Measurements from ENCODE around the gene DDX10.
A peak's percentile ranks its signal among the peaks of the same experiment; 100 is the strongest.
"Not testable (repeated sequence)": the region's sequence is repeated elsewhere in the genome, so short reads cannot be mapped to it uniquely, and the experiment has no call there.

The DDX10 gene

GRCh38 chr11:108774037-108774730 is 109.3 kb downstream of the DDX10 start:
- peak; percentile 48 to 53 for DNase-seq (ENCODE audit: low read depth in 2 of 2)

- DNase-seq (ENCODE audit: low read depth in 2 of 2): no peak
Measured at GRCh38 chr11:108775324-108775723, 110.5 kb downstream of the DDX10 start.

GRCh38 chr11:108779147-108779546 is 114.3 kb downstream of the DDX10 start:
- not testable (repeated sequence) for DNase-seq (ENCODE audit: low read depth in 2 of 2)

DNA sequence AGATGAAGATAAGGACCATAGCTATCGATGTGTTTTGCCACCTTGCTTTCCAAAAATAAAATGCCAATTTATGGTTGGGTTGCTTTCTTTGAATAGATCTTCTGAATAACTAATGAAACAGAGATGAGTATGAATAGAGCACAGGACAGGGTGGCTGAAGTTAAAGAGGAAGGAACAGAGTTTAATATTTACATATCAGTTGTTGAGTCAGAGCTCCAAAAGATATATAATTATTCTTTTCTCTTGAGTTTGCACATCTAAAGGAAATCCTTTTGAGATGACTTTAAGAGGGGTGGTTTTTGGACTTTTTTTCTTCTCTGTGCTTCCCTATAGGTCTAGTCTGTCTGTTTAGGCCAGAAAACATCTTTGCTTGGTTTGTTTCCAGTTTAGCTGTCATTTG is 115.2 kb downstream of the DDX10 start:
- DNase-seq (ENCODE audit: low read depth in 2 of 2): no peak

DNA sequence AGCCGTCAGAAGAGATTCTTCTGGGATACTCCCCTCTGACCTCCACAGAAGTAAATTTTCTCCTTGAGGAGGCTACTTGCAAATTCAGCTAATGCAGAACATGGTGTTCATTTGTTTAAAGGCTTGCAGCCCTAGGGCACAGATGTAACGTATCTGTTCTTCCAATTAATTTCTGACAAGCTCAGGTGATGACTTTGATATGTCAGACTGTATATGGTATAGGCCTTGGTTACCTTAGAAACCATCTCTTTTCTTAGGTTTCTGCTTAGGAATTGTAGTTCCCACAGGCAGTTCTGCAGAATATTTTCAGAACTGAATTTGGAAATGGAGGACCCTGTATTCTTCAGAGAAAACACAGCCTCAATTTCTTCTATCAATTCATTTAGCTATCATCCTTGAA is 117.1 kb downstream of the DDX10 start:
- DNase-seq (ENCODE audit: low read depth in 2 of 2): no peak

DNA sequence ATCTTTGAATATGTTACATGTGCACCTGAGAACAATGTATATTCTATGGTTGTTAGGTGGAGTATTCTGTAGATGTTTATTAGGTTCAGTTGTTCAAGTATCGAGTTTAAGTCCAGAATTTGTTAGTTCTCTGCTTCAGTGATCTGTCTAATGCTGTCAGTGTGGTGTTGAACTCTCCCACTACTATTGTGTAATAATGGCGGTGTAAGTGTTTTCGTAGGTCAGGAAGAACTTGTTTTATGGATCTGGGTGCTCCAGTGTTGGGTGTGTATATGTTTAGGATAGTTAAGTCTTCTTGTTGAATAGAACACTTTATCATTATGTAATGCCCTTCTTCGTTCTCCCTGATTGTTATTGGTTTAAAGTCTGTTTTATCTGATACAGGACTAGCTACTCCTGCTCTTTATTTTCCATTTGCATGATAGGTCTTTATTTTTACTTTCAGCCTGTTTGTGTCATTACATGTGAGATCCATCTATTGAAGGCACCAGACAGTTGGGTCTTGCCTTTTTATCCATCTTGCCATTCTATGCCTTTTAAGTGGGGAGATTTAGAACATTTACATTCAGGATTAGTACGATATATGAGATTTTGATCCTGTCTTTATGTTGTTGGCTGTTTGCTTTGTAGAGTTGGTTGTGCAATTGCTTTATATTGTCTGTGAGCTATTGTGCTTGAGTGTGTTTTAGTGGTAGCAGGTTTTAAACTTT is 121.6 kb downstream of the DDX10 start:
- DNase-seq (ENCODE audit: low read depth in 2 of 2): no peak

DNA sequence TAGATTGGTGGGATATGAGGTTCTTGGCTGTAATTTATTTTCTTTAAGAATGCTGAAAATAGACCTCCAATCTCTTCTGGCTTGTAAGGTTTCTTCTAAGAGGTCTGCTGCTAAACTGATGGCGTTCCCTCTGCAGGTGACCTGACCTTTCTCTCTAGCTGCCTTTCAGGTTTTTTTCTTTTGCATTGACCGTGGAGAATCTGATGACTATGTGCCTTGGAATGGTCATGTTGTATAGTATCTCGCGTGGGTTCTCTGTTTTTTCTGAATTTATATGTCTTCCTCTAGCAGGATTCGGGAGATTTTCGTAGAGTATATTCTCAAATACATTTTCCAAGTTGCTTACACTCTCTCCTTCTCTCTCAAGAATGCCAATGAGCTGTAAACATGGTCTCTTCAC is 122.2 kb downstream of the DDX10 start:
- DNase-seq (ENCODE audit: low read depth in 2 of 2): no peak

GRCh38 chr11:108788565-108789199 is 123.8 kb downstream of the DDX10 start:
- peak; percentile 28 to 32 for DNase-seq (ENCODE audit: low read depth in 2 of 2)

GRCh38 chr11:108790501-108791299 is 125.8 kb downstream of the DDX10 start:
- DNase-seq (ENCODE audit: low read depth in 2 of 2): no peak

- no peak for DNase-seq (ENCODE audit: low read depth in 2 of 2)
Measured at GRCh38 chr11:108793138-108793537, 128.3 kb downstream of the DDX10 start.

DNA sequence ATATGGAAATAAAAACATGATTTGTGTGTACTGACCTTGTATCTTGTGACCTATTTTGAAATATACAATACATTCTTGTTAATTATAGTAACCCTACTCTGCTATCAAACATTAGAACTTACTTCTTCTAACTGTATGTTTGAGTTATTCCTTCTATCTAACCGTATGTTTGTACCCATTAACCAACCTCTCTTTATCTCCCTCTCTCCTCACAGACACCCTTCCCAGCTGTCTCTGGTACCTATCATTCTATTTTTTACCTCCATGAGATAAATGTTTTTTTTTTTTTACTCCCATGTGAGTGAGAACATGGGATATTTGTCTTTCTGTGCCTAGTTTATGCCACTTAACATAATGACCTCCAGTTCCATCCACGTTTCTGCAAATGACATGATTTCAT is 128.7 kb downstream of the DDX10 start:
- no peak for DNase-seq (ENCODE audit: low read depth in 2 of 2)

DNA sequence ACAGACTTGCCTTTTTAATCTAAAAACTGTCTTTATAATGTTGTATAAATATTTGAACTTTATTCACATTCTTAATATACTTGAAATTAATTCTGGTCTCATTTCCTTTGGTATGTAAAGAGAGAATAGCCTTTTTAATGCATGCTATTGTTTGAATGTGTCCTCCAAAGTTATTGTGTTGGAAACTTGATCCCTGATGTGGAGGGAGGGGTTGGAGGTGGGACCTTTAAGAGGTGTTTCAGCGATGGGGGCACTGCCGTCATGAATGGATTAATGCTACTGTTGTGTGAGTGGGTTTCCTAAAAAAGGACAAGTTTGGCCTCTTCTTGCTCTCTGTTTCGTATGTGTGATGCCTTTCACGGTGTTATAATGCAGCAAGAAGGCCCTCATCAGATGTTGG is 131.7 kb downstream of the DDX10 start:
- no peak for DNase-seq (ENCODE audit: low read depth in 2 of 2)

DNA sequence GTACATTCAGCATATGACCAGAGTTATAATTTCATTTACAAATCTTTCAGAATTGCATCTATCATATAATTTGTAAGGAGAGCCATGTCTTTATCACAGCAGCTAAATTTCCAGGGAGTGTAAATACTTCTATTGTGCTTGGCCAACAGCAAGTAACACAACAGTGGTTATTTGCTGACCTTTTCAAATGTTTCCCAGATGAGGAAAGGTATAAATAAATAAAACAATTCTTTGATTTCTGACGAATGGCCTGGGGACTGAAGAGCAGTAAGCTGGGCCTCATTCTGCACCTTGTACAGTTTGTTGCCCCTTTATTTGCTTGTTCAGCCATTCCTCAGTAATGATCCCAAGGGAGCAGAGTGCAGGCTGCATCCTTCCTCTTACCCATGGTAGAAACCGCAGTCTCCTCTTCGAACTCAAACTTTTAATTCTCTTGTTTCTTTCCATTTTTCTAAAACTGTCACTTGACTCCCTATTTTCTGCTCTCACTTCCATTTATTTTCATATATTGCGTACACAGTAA is 132.8 kb downstream of the DDX10 start:
- no peak for DNase-seq (ENCODE audit: low read depth in 2 of 2)

DNA sequence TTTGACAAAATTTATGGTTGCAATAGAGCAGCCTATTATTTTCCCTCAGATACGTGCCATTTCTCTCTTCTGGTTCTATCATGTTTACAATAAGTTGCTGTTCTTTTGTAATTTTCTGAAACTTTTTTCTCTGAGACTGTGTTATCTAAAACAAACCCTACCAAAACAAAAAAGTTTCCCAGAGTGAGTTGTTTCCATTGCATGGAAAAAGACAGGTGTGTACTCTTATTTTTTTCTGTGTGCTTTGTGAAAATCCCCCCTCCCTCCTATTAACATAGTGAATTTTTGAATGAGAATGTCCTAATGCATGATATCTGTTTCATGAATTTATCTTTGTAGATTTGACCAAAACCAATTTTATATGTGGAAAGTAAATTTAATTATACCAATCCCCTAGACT is 137.6 kb downstream of the DDX10 start:
- no peak for DNase-seq (ENCODE audit: low read depth in 2 of 2)

DNA sequence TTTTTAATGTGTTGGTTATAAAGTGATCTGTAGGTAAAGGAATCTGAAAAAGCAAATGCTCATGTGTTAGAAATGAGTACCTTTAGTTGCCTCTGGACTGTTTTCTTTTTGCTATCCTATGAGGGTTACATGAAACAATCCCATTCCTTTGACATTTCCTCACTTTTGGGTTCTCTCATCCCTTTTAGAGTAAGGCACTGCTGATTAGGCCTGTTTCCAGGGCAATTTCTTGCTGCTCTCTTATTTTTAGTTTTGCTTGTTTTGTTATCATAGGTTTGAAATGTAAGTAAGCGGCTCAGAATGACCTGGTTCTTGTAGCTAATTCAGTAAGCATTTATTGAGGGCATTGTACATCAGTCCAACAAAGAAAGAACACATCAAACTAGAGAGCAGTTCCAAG is 138.9 kb downstream of the DDX10 start:
- no peak for DNase-seq (ENCODE audit: low read depth in 2 of 2)

- DNase-seq (ENCODE audit: low read depth in 2 of 2): no peak
Measured at GRCh38 chr11:108804511-108804910, 139.6 kb downstream of the DDX10 start.

DNA sequence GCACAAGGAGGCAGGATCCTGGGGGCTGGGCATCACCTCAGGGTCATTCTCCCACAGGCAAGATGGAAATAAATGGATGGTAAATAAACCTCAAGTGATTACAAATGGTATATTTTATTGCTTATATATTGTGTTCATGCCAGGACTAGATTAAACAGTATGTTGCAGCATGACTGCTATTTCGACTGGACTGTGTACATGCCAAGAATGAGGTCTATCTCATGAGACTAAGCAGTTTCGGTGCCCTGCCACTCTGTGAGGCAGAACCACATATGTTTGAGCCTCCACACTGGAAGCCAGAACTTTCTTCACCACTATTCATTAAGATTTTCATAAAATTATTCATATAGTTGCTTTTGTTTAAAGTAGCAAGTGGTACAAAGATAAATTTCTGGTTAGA is 140.2 kb downstream of the DDX10 start:
- no peak for DNase-seq (ENCODE audit: low read depth in 2 of 2)

DNA sequence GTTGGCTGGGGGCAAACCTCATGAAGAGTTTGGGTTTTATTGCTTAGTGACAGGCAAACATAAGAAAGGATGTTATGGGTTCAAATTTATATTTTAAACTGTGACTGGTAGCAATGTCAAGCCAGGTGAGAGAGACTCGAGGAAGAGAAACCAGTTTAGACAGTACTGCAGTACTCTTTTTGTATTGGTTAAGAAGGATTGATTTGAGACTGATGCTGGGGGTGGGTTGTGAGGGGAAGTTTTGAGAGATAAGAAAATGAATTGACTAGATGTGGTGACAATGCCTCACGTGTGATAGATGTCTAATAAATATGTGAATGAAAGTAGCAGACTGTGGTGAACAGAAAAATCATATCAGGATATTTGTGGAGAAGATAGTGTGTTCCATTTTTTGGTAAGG is 142.4 kb downstream of the DDX10 start:
- no peak for DNase-seq (ENCODE audit: low read depth in 2 of 2)

GRCh38 chr11:108813086-108813485 is 148.2 kb downstream of the DDX10 start:
- DNase-seq (ENCODE audit: low read depth in 2 of 2): no peak

- DNase-seq (ENCODE audit: low read depth in 2 of 2): no peak
Measured at GRCh38 chr11:108817976-108818375, 153.1 kb downstream of the DDX10 start.

GRCh38 chr11:108818971-108819370 is 154.1 kb downstream of the DDX10 start:
- no peak for DNase-seq (ENCODE audit: low read depth in 2 of 2)

DNA sequence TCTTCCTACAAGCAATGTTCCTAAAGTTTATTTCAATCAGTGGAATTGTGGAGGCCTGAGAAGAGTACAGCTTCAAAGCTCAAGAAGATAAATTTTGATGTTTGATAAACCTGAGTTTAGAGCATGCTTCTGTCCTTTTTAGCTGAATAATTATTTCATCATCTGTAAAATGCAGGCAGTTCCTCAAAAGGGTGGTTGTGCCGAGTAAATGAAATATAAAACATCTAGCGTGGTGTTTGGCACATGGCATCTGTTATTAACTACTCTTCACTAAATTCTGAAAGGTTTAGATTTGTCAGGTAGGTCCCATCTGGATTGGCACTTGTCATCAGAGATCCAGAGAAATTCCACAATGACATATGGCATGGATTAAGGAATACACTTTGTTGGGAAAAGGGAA is 155.1 kb downstream of the DDX10 start:
- DNase-seq (ENCODE audit: low read depth in 2 of 2): no peak

Measured in fibroblast of skin of left quadriceps (primary cell).